Peyer's patch (tissue), 4 donors: Measurements from ENCODE around the gene SDHA. TPM values are rescaled to one million over a fixed set of nuclear protein-coding genes. Genes with fewer than 3 reads are reported as not detected.
"Not testable (repeated sequence)": the region's sequence is repeated elsewhere in the genome, so short reads cannot be mapped to it uniquely, and the experiment has no call there.

Experiments
- DNase-seq, 3 donors: peaks; one replicate each; pipeline ENCODE4 v3.0.0-alpha.2; 2017 to 2019
- H3K27ac ChIP-seq, 4 donors: fragments of 200-600 bp; sonication (generic); one replicate each; pipeline ENCODE4 v1.5.1; 2016 to 2019
- H3K27me3 ChIP-seq, 2 donors: fragments of 200-600 bp; sonication (generic); one replicate each; pipeline ENCODE4 v1.5.1; 2019
- H3K36me3 ChIP-seq, 3 donors: fragments of 200-600 bp; sonication (generic); one replicate each; pipeline ENCODE4 v1.5.1; 2016 to 2019
- H3K4me1 ChIP-seq, 4 donors: fragments of 200-600 bp; sonication (generic); one replicate each; pipeline ENCODE4 v1.5.1; 2016 to 2019
- H3K4me3 ChIP-seq, 4 donors: fragments of 200-600 bp; sonication (generic); 1 replicate in 3 of 4; 2 replicates in 1 of 4; pipeline ENCODE4 v1.5.1; 2016 to 2019; ENCODE audit warnings: mild to moderate bottlenecking in 1 of 4
- H3K9me3 ChIP-seq, 4 donors: fragments of 200-600 bp; sonication (generic); one replicate each; pipeline ENCODE4 v1.5.1; 2016 to 2019; ENCODE audit warnings: mild to moderate bottlenecking in 1 of 4
- CTCF ChIP-seq, 6 experiments: fragments of 450-650 bp in 4 of 6; fragments of 200-600 bp in 2 of 6; sonication (generic) in 1 of 6; IDR thresholded peaks; one replicate each; pipeline ENCODE4 v1.5.1; 2017 to 2019; ENCODE audit warnings: antibody characterized with exemption in 6 of 6, mild to moderate bottlenecking in 3 of 6, moderate library complexity in 1 of 6
- POLR2A ChIP-seq, 2 donors: fragments of 450-650 bp; IDR thresholded peaks; one replicate each; pipeline ENCODE4 v1.5.1; 2017; ENCODE audit warnings: antibody characterized with exemption in 2 of 2, mild to moderate bottlenecking in 2 of 2, moderate library complexity in 2 of 2
- total RNA-seq, 4 donors: library from RNA; depleted of rRNA; stranded (reverse); fragments of >200 nt; gene quantifications; one replicate each; pipeline ENCODE4 v1.1.0, GENCODE V29; 2016

Gene SDHA
- total RNA-seq, 4 donors from 2014 or later: 94.9 to 253 (median 207) TPM

- Histone ChIP-seq H3K9me3 (no peaks in the 10 kb centered on the region), H3K4me3 (no peak overlapping the region), H3K27ac (no peak overlapping the region), H3K36me3 (no peaks in the 10 kb centered on the region), H3K27me3 (no peaks in the 10 kb centered on the region), H3K4me1 (peaks cover 0 to 11% (median 0%) of the 10 kb centered on the region in 4 donors)
- no peak for DNase-seq
- no peak for TF ChIP-seq POLR2A (IDR thresholded peaks at IDR 0.05)
- TF ChIP-seq CTCF (IDR thresholded peaks at IDR 0.05): no peak
Observed at GRCh38 chr5:213803-214395, 4.2 kb upstream of the SDHA start.

GRCh38 chr5:215256-215655 lies 2.9 kb upstream of the SDHA start:
- not testable (repeated sequence) for H3K4me3 ChIP-seq, H3K27ac ChIP-seq, H3K27me3 ChIP-seq, H3K36me3 ChIP-seq, H3K9me3 ChIP-seq, DNase-seq
- H3K4me1 ChIP-seq: peaks cover 0 to 11% (median under 1%) of the 10 kb centered on the region in 4 donors

- not testable (repeated sequence) for H3K27ac ChIP-seq, DNase-seq, H3K36me3 ChIP-seq, H3K9me3 ChIP-seq, H3K27me3 ChIP-seq, H3K4me3 ChIP-seq
- H3K4me1 ChIP-seq: peaks cover 0 to 18% (median 5%) of the 10 kb centered on the region in 4 donors
Observed at GRCh38 chr5:216076-216475, 2.0 kb upstream of the SDHA start.

- peak overlapping the region; percentile 95 for H3K27ac ChIP-seq
- H3K4me3 ChIP-seq: peak overlapping the region; percentile 79 to 97 (median 88)
- H3K4me1 ChIP-seq: peaks cover 0 to 31% (median 5%) of the 10 kb centered on the region in 4 donors
- H3K9me3 ChIP-seq: no peaks in the 10 kb centered on the region
- no peaks in the 10 kb centered on the region for H3K36me3 ChIP-seq
- H3K27me3 ChIP-seq: no peaks in the 10 kb centered on the region
- DNase-seq: peak; percentile 47 to 72 (median 66)
- peak in 2 of 6 experiments; percentile 5 to 14 for TF ChIP-seq CTCF (IDR thresholded peaks at IDR 0.05)
- TF ChIP-seq POLR2A (IDR thresholded peaks at IDR 0.05): no peak
Observed at GRCh38 chr5:218457-219291, 554 bp downstream of the SDHA start.

- H3K36me3 ChIP-seq: peaks cover 0 to 8% (median 0%) of the 10 kb centered on the region in 3 donors
- TF ChIP-seq CTCF (IDR thresholded peaks at IDR 0.05): no peak
- H3K4me3 ChIP-seq: peak overlapping the region; percentile 79 to 97 (median 88)
- H3K9me3 ChIP-seq: no peaks in the 10 kb centered on the region
- peak; percentile 52 to 56 (median 53) for DNase-seq
- H3K27ac ChIP-seq: peak overlapping the region; percentile 95
- no peaks in the 10 kb centered on the region for H3K27me3 ChIP-seq
- H3K4me1 ChIP-seq: peaks cover 0 to 31% (median 5%) of the 10 kb centered on the region in 4 donors
Observed at GRCh38 chr5:219460-219863, 1.3 kb downstream of the SDHA start.

GRCh38 chr5:219991-220390 lies 1.9 kb downstream of the SDHA start:
- no peaks in the 10 kb centered on the region for H3K9me3 ChIP-seq
- H3K4me3 ChIP-seq: peak overlapping the region; percentile 79 to 97 (median 88)
- TF ChIP-seq CTCF (IDR thresholded peaks at IDR 0.05) (no peak), POLR2A (IDR thresholded peaks at IDR 0.05) (no peak)
- peaks cover 0 to 28% (median 5%) of the 10 kb centered on the region in 4 donors for H3K4me1 ChIP-seq
- DNase-seq: no peak
- H3K27me3 ChIP-seq: no peaks in the 10 kb centered on the region
- H3K36me3 ChIP-seq: peaks cover 0 to 13% (median 0%) of the 10 kb centered on the region in 3 donors
- H3K27ac ChIP-seq: peak overlapping the region; percentile 95

- H3K27me3 ChIP-seq: not testable (repeated sequence)
Observed at GRCh38 chr5:222951-223715, 5.0 kb downstream of the SDHA start.

More at GRCh38 chr5:222951-223715, 5.0 kb downstream of the SDHA start:
- not testable (repeated sequence) for DNase-seq, H3K27ac ChIP-seq, H3K4me3 ChIP-seq, H3K9me3 ChIP-seq
- peaks cover 0 to 43% (median 0%) of the 10 kb centered on the region in 3 donors for H3K36me3 ChIP-seq
- peaks cover 0 to 20% (median 5%) of the 10 kb centered on the region in 4 donors for H3K4me1 ChIP-seq
